ENCODE measurements around the gene NTN1. TPM values are rescaled to one million over a fixed set of nuclear protein-coding genes. Genes with fewer than 3 reads are reported as not detected.

The NTN1 gene
- polyA plus RNA-seq, 1 experiment = 0.06 TPM

DNA sequence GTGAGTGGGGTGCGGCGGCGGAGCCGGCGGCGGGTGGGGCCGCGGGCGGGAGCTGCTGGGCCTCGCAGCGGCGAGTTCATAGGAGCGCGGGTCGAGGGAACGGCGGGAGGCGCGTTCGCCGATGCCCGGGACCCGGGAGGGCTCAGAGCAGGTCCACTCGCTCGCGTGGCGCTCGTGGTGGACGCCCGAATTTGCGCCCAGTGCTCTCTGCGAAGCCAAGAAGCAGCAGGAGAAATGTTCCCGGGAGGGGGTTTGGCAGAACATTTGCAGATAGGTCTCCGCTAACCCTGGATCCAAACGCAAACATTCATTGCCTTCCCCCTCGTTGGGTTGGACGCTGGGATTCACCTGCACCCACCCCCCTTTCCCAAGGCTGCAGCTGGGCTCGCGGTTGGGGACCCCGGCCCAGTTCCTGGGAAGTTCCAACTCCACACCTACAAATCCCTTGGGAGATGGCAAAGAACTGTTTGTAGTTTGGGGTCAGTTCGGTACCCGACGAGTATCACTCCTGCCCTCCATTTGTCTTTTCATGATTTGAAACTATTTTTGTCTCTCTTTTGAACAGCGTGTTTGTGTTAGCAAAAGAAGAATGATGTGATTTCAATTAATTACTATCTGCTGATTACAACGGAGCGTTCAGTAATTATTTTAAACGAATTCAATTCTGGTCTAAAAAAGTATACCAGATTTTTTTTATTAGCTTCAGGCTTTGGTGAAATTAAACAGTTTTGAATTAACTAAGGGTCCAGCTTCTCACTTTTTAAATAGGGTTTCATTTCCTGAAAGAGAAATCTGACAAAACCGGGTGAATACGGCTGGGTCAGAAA, 2.3 kb downstream of the NTN1 start:
- ChIA-PET POLR2A (interaction anchor here (0.6 kb wide), 1 partner anchor 207 kb away, joined by 4 read pairs; no protein-coding TSS in a partner anchor), CTCF (interaction anchor here (1.4 kb wide), 1 partner anchor 25 kb away, joined by 3 read pairs; no protein-coding TSS in a partner anchor)
- no peaks in the 10 kb centered on the region for H3K36me3 ChIP-seq (ENCODE audit: control insufficient read depth, insufficient read depth, low read length)
- H3K4me3 ChIP-seq (ENCODE audit: low read depth, low read length) = no peak overlapping the region
- H3K27me3 ChIP-seq (ENCODE audit: control insufficient read depth, insufficient read depth, low read length) = peaks cover 33% of the 10 kb centered on the region
- TF ChIP-seq, protein P1, sequence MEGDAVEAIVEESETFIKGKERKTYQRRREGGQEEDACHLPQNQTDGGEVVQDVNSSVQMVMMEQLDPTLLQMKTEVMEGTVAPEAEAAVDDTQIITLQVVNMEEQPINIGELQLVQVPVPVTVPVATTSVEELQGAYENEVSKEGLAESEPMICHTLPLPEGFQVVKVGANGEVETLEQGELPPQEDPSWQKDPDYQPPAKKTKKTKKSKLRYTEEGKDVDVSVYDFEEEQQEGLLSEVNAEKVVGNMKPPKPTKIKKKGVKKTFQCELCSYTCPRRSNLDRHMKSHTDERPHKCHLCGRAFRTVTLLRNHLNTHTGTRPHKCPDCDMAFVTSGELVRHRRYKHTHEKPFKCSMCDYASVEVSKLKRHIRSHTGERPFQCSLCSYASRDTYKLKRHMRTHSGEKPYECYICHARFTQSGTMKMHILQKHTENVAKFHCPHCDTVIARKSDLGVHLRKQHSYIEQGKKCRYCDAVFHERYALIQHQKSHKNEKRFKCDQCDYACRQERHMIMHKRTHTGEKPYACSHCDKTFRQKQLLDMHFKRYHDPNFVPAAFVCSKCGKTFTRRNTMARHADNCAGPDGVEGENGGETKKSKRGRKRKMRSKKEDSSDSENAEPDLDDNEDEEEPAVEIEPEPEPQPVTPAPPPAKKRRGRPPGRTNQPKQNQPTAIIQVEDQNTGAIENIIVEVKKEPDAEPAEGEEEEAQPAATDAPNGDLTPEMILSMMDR (IDR thresholded peaks at IDR 0.05; ENCODE audit: insufficient read depth, low read depth, low read length) = no peak
- no peak for DNase-seq (ENCODE audit: low read depth)

DNA sequence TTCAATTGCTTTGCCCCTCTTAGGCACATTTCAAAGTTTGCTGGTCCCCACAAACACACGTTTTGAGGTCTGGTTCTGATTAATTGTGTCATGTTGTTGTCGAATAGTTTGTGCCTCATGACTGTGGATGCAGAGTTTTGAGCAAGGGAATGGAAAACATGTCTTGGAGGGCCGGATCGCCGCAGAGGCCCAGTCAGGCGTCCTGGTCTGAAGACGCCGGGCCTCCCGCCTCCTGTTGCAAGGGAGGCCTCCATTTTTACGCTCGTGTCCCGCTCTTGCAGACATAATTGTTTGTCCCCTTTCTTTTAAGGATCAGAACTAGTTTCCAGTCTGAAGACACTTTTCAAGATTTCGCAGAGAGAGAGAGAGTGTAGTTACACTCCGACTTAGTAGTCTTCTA, 3.2 kb downstream of the NTN1 start:
- TF ChIP-seq, protein P1 (IDR thresholded peaks at IDR 0.05; ENCODE audit: insufficient read depth, low read depth, low read length) = no peak
- POLR2A ChIA-PET = interaction anchor here (0.6 kb wide), 1 partner anchor 206 kb away, joined by 4 read pairs; no protein-coding TSS in a partner anchor

DNA sequence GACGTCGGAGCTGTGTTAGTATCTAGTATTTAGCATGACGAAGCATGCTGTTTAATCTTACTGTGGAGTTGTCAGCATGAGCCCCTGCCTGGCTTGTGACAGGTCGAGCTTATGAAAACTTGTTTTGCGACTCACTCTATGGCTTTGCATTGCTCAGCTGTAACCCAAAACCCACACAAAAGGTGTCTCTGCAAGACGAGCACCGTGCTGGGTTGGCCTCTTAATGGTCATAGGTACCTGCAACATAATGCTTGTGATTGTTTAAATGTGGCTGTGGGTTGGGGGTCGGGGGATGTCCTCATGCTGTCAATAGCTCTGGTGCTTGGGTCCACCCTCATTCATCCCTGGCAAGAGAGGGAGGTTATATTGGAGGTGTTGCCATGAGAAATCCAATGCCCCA, 5.4 kb downstream of the NTN1 start:
- TF ChIP-seq, protein P1 (IDR thresholded peaks at IDR 0.05; ENCODE audit: insufficient read depth, low read depth, low read length) = no peak
- H3K27me3 ChIP-seq (ENCODE audit: control insufficient read depth, insufficient read depth, low read length) = peaks cover 21% of the 10 kb centered on the region
- POLR2A ChIA-PET = no interaction called here
- DNase-seq (ENCODE audit: low read depth) = no peak
- CTCF ChIA-PET = interaction anchor here (0.9 kb wide), 1 partner anchor 110 kb away, joined by 3 read pairs; no protein-coding TSS in a partner anchor
- H3K4me3 ChIP-seq (ENCODE audit: low read depth, low read length) = no peak overlapping the region
- no peaks in the 10 kb centered on the region for H3K36me3 ChIP-seq (ENCODE audit: control insufficient read depth, insufficient read depth, low read length)

More for the DNA sequence above, 3.2 kb downstream of the NTN1 start:
- peaks cover 30% of the 10 kb centered on the region for H3K27me3 ChIP-seq (ENCODE audit: control insufficient read depth, insufficient read depth, low read length)
- H3K4me3 ChIP-seq (ENCODE audit: low read depth, low read length) = no peak overlapping the region
- CTCF ChIA-PET = no interaction called here
- H3K36me3 ChIP-seq (ENCODE audit: control insufficient read depth, insufficient read depth, low read length) = no peaks in the 10 kb centered on the region
- no peak for DNase-seq (ENCODE audit: low read depth)

DNA sequence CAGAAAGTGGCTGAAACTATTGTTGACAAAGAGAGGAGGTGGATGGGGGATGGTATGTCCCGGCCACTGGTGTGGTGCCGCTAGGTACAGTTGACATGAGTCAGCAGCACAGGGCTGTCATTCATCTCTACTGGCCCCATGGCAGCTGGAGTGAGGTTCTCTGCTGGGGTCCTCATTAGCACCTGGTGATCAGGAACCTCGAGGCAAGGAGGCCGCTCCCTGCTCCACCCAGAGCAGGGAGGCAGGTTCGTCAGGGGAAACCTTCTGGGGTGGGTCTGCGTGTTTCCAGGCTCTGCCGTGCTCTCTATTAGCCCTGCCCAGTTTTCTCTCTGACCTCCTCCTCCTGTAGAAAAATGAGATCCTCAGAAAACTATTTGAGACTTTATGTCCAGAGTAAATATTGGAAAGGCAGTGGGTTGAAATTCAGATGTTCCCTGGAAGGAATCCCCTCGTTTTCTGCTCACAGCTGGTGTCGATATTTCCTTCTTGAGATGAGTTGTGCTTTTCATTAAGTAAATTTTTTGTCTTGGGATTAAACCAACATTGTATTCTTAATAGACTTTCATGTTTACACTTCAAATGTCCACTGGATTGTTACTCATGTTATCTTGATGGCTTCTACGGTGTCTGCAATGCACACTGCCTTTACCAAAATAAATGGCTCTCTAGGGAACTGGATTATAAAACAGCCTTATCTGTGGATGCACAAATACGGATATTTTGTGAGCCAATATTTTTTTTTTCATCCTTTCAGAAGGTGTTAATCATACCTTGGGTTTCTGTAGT, 7.1 kb downstream of the NTN1 start:
- Histone ChIP-seq H3K27me3 (ENCODE audit: control insufficient read depth, insufficient read depth, low read length) (peaks cover 12% of the 10 kb centered on the region), H3K36me3 (ENCODE audit: control insufficient read depth, insufficient read depth, low read length) (no peaks in the 10 kb centered on the region), H3K4me3 (ENCODE audit: low read depth, low read length) (no peak overlapping the region)
- ChIA-PET CTCF (no interaction called here), POLR2A (no interaction called here)
- DNase-seq (ENCODE audit: low read depth) = no peak
- TF ChIP-seq, protein P1 (IDR thresholded peaks at IDR 0.05; ENCODE audit: insufficient read depth, low read depth, low read length) = no peak

DNA sequence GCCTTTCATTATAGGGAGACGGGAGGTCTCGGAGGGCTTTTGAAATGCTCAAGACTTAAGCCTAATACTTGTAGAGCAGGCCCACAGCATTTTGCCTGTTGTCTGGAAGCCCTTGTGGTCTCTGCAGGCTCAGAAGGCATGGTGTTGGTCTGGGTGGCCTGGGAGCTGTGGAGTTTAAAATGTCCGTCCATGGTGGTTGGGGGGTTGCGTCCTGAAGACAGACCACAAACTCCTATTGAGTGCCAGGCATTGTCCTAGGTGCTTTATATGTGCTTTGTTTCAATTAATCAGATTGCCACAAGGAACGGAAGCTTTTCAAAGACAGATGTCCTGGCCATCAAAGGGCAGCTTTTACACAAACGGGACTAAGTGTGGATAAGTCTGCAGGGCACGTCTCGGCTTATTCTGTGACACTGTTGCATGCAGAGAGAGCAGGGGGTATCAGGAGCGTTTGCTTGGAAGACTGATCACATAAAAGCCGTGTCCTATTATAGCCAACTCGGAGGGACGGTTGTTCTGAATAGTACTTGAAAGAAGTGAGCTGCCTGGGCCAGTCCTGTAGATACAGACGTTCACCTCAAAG, 7.8 kb downstream of the NTN1 start:
- ChIA-PET CTCF (no interaction called here), POLR2A (no interaction called here)
- Histone ChIP-seq H3K27me3 (ENCODE audit: control insufficient read depth, insufficient read depth, low read length) (peaks cover 6% of the 10 kb centered on the region), H3K36me3 (ENCODE audit: control insufficient read depth, insufficient read depth, low read length) (no peaks in the 10 kb centered on the region), H3K4me3 (ENCODE audit: low read depth, low read length) (no peak overlapping the region)
- TF ChIP-seq, protein P1 (IDR thresholded peaks at IDR 0.05; ENCODE audit: insufficient read depth, low read depth, low read length) = no peak
- no peak for DNase-seq (ENCODE audit: low read depth)

Data from BJ (cell line).